Esophagus squamous epithelium (tissue), 5 donors: ENCODE measurements around the gene HIGD1B. TPM values are rescaled to one million over a fixed set of nuclear protein-coding genes. Genes with fewer than 3 reads are reported as not detected.
A peak's percentile ranks its signal among the peaks of the same experiment; 100 is the strongest.

Experiments used
- DNase-seq: peaks from one replicate; lab custom pipeline; 2025; lab: John Stamatoyannopoulos, UW
- H3K27ac ChIP-seq, 4 donors: fragments of 200-600 bp; sonication (generic); one replicate each; pipeline ENCODE4 v1.5.1; 2016 to 2019; ENCODE audit warnings: mild to moderate bottlenecking in 1 of 4
- H3K27me3 ChIP-seq, 4 donors: fragments of 200-600 bp; sonication (generic); 1 replicate in 3 of 4; 2 replicates in 1 of 4; pipeline versions ENCODE4 v1.5.1 to v1.6.0; 2017 to 2021; ENCODE audit warnings: antibody characterized with exemption in 1 of 4
- H3K36me3 ChIP-seq, 3 donors: fragments of 200-600 bp; sonication (generic); one replicate each; pipeline ENCODE4 v1.5.1; 2016 to 2019
- H3K4me1 ChIP-seq, 3 donors: fragments of 200-600 bp; sonication (generic); one replicate each; pipeline ENCODE4 v1.5.1; 2017 to 2019
- H3K4me3 ChIP-seq, 4 donors: fragments of 200-600 bp; sonication (generic); 1 replicate in 3 of 4; 2 replicates in 1 of 4; pipeline ENCODE4 v1.5.1; 2016 to 2019; ENCODE audit warnings: mild to moderate bottlenecking in 2 of 4, moderate library complexity in 1 of 4
- H3K9me3 ChIP-seq, 3 donors: fragments of 200-600 bp; sonication (generic); one replicate each; pipeline ENCODE4 v1.5.1; 2016 to 2019
- POLR2A ChIP-seq, 4 donors: fragments of 450-650 bp; IDR thresholded peaks; one replicate each; pipeline ENCODE4 v1.6.1; 2017; ENCODE audit warnings: antibody characterized with exemption in 4 of 4, mild to moderate bottlenecking in 4 of 4, moderate library complexity in 3 of 4
- WGBS, 2 donors: methylation state at CpG; one replicate each; pipeline ENCODE4 v1.1.5; 2018; 5-methylcytosine and 5-hydroxymethylcytosine counted together
- intact Hi-C: fragments of 100-400 bp; cut with DNase I; formaldehyde crosslinking; loops from one replicate; pipeline ENCODE4 v1.15.0; 2022
- small RNA-seq, 4 donors: library from RNA; depleted of rRNA; stranded (forward); fragments of <200 nt; gene quantifications; one replicate each; pipeline ENCODE3, GENCODE V24; 2016
- total RNA-seq, 4 donors: library from RNA; depleted of rRNA; stranded (reverse); fragments of >200 nt; gene quantifications; one replicate each; pipeline ENCODE4 v1.1.0, GENCODE V29; 2016
- TF ChIP-seq, protein P1 (sequence below), 6 experiments: fragments of 450-650 bp in 4 of 6; fragments of 200-600 bp in 2 of 6; sonication (generic) in 2 of 6; IDR thresholded peaks; one replicate each; pipeline ENCODE4 v1.5.1; 2016 to 2019; ENCODE audit warnings: antibody characterized with exemption in 6 of 6, mild to moderate bottlenecking in 4 of 6, moderate library complexity in 4 of 6
- donor health status: DM: yes; HTN: yes; CAD: no.

Gene HIGD1B
- total RNA-seq, 4 donors from 2014 or later, result 1.5 to 5.5 (median 2.3) TPM; not detected in 1

DNA sequence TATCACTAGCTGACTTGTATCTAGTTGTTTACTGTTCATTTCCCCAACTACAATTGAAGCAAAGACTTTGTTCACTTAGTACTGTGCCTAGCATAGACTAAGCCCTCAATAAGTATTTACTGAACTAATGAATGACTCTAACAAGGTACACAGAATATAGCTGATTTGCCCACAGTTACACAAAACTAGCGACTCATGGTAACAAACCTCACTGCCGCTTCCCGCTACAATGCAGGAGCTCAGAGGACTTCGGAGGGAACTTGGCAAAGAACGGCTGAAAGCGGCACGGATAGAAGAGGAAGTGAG lies 51.0 kb downstream of the HIGD1B start:
- H3K4me1 ChIP-seq, result peaks cover 20 to 46% (median 24%) of the 10 kb centered on the region in 3 donors
- peaks cover 0 to 25% (median 7%) of the 10 kb centered on the region in 3 donors for H3K36me3 ChIP-seq
- H3K4me3 ChIP-seq, result peak overlapping the region; percentile 50 to 75 (median 62)
- no peak for TF ChIP-seq POLR2A (IDR thresholded peaks at IDR 0.05)
- TF ChIP-seq, protein P1, sequence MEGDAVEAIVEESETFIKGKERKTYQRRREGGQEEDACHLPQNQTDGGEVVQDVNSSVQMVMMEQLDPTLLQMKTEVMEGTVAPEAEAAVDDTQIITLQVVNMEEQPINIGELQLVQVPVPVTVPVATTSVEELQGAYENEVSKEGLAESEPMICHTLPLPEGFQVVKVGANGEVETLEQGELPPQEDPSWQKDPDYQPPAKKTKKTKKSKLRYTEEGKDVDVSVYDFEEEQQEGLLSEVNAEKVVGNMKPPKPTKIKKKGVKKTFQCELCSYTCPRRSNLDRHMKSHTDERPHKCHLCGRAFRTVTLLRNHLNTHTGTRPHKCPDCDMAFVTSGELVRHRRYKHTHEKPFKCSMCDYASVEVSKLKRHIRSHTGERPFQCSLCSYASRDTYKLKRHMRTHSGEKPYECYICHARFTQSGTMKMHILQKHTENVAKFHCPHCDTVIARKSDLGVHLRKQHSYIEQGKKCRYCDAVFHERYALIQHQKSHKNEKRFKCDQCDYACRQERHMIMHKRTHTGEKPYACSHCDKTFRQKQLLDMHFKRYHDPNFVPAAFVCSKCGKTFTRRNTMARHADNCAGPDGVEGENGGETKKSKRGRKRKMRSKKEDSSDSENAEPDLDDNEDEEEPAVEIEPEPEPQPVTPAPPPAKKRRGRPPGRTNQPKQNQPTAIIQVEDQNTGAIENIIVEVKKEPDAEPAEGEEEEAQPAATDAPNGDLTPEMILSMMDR (IDR thresholded peaks at IDR 0.05), result no peak
- intact Hi-C loops, result no loop called here
- 0 to 1% methylated on average over 5 to 7 of the region's 7 CpGs for WGBS, 2 donors
- no peaks in the 10 kb centered on the region for H3K9me3 ChIP-seq
- H3K27ac ChIP-seq, result peak overlapping the region; percentile 91 to 98 (median 95)
- no peaks in the 10 kb centered on the region for H3K27me3 ChIP-seq
- DNase-seq, result no peak

GRCh38 chr17:44899074-44899782 lies 51.5 kb downstream of the HIGD1B start, which contains the start of gene EFTUD2:
EFTUD2 (minus strand) TSS chr17:44899445; CDS start chr17:44894521, 4,924 bp downstream.
- H3K4me1 ChIP-seq, result peaks cover 20 to 46% (median 24%) of the 10 kb centered on the region in 3 donors

More at GRCh38 chr17:44899074-44899782, 51.5 kb downstream of the HIGD1B start, which contains the start of gene EFTUD2:
- WGBS, 2 donors, result 0 to 1% methylated on average over 32 to 40 of the region's 54 CpGs
- TF ChIP-seq, protein P1 (IDR thresholded peaks at IDR 0.05), result peak in 3 of 6 experiments; percentile 28 to 37 (median 31)
- TF ChIP-seq POLR2A (IDR thresholded peaks at IDR 0.05), result peak in 2 of 4 donors; percentile 15 to 34
- no peaks in the 10 kb centered on the region for H3K27me3 ChIP-seq
- peak within 1 kb of the TSS; percentile 91 to 98 (median 95) for H3K27ac ChIP-seq
- DNase-seq, result peak; percentile 66
- no peaks in the 10 kb centered on the region for H3K9me3 ChIP-seq
- H3K4me3 ChIP-seq, result peak within 1 kb of the TSS; percentile 50 to 75 (median 62)
- peaks cover 0 to 20% (median 3%) of the 10 kb centered on the region in 3 donors for H3K36me3 ChIP-seq
- intact Hi-C loops, result no loop called here

Small RNA genes lying within 50 kb of the gene (small RNA-seq; reads per million reads assigned to genes)
- gene RN7SL405P, result 0 reads per million in 4 donors

Other genes with a start within 250 kb of the HIGD1B start
- under 1 TPM in 1 of 4 donors, not detected in 3; under 0.01 TPM for gene MEIOC, start 191.4 kb upstream of the HIGD1B start, total RNA-seq
- 10 to 100 TPM; 10.2 to 23.0 (median 19.7) TPM for gene CCDC43, start 158.1 kb upstream of the HIGD1B start, total RNA-seq
- gene DBF4B, start 139.2 kb upstream of the HIGD1B start, total RNA-seq, result 1 to 10 TPM; 1.9 to 5.3 (median 3.8) TPM
- gene ADAM11, start 88.9 kb upstream of the HIGD1B start, total RNA-seq, result under 1 TPM in 2 of 4 donors, not detected in 2; 0.18 to 0.38 TPM
- gene GJC1, start 17.6 kb upstream of the HIGD1B start, total RNA-seq, result 1 to 10 TPM; 1.2 to 5.9 (median 1.6) TPM
- 10 to 100 TPM; 53.4 to 85.7 (median 59.8) TPM for gene EFTUD2, start 51.6 kb downstream of the HIGD1B start, total RNA-seq
- not detected for gene GFAP, start 67.6 kb downstream of the HIGD1B start, total RNA-seq
- 10 to 100 TPM in 1 of 4 donors, 1 to 10 TPM in 3; 3.3 to 11.1 (median 4.8) TPM for gene KIF18B, start 99.9 kb downstream of the HIGD1B start, total RNA-seq
- gene C1QL1, start 120.4 kb downstream of the HIGD1B start, total RNA-seq, result 1 to 10 TPM in 1 of 4 donors, under 1 TPM in 2, not detected in 1; 0.35 to 2.3 (median 0.70) TPM
- 10 to 100 TPM; 23.8 to 44.1 (median 34.7) TPM for gene DCAKD, start 203.7 kb downstream of the HIGD1B start, total RNA-seq
- gene NMT1, start 213.4 kb downstream of the HIGD1B start, total RNA-seq, result 10 to 100 TPM; 54.6 to 66.2 (median 57.8) TPM